ENCODE results near the gene CNNM2.

Gene CNNM2

DNA sequence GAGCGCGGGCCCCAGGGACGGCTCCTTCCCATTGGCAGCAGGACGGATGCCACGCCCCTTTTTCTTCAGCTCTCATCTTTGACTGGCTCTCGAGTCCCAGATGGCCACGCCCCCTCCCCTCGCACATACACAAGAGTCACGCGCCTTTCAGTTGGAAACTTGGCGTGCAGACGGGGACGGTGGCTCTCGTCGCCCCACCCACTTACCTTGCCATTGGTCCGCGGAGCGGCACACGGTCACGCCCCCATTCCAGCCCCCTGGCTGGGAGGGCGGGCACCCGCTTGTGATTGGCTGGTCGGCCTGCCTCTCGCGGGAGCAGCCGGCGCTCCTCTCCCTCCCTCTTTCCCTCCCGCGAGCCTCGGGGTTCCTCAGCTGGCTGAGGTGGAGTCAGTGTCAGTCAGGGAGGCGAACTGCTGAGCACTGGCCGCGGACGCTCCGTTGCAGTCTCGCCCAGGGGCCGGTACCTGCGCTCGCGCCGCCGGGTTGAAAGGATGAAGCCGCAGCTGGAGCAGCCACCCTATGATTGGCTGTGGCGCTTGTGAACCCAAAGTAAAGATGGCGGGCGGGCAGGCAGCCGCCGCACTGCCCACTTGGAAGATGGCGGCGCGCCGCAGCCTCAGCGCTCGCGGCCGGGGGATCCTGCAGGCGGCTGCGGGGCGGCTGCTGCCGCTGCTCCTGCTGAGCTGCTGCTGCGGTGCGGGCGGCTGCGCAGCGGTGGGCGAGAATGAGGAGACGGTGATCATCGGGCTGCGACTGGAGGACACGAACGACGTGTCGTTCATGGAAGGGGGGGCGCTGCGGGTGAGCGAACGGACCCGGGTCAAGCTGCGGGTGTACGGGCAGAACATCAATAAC is at the start of gene CNNM2:
CNNM2 (plus strand) TSS at position 333 of the 855 bp plus-strand sequence; CDS start at position 520, 187 bp downstream.
- peak; percentile 100 for DNase-seq (ENCODE audit: low read depth, low spot score)

DNA sequence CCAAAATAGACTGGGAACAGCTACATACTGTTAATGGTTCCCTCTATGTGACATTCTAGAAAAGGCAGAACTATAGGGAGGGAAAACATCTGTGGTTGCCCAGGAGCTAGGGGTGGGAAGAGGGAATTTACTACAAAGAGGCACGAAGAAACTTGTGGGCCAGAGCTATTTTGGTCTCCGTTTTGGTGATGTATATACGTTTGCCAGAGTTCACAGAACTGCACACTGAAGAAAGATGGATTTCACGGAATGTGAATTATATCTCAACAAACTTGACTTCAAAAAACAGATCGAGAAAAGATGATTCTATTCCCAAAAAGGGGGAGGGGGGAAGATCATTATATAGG is 49.2 kb upstream of the CNNM2 start:
- no peak for DNase-seq (ENCODE audit: low read depth, low spot score)

DNA sequence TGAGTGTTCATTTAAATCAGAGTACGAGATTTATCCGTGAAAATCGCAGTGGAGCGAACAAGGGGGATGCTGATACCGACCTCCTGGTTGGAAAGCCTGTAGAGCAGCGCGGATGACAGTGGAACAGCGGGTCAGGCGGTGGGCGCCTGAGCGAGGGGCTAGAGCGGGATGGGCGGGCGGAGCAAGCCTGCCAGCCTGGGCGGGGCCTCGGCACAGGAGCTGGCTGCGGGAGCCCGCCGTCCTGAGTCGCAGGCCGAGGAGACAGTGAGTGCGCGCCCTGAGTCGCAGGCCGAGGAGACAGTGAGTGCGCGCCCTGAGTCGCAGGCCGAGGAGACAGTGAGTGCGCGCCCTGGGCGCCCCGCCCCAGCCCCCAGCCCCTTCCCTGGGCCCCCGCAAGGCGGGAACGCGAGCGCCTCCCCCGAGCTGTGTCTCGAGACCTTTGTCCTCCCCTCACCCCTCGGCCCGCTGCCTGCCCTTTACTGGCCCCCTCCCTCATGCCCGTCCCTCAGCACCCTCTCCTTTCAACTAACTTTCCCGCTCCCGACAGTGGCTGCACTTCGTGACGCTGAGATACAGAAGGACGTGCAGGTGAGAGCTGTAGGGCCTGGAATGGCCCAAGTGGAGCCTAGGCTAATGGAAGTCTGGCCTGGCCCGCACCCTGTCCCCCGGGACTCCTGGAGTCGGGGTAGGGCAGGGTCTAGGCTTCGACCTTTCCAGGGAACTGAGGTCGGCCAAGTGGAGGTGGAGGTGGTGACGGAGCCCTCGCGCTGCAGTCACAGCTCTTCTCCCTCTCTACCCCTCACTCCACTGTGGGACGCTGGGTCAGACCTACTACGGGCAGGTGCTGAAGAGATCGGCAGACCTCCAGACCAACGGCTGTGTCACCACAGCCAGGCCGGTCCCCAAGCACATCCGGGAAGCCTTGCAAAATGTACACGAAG is 48.6 kb upstream of the CNNM2 start, which contains the start of gene AS3MT:
AS3MT (plus strand) TSS at position 213 of the 941 bp plus-strand sequence; CDS start at position 336, 123 bp downstream.
- peak; percentile 74 for DNase-seq (ENCODE audit: low read depth, low spot score)

DNA sequence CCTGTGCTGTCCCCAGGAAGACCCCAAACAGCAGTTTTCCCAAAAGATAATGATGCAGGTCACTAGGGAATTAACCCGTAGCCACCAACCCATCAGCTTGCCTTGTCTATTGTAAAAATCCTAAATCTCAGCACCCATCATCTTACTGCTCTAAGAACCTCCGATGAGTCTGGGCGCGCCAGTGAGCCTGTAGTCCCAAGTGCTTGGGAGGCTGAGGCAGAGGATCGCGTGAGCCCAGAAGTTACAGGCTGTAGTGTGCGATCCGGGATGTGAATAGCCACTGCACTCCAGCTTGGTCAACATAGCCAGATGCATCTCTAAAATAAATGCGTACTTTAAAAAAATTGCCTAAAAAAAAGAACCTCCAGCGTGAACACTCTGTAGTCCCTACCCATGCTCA is 47.9 kb upstream of the CNNM2 start:
- DNase-seq (ENCODE audit: low read depth, low spot score), result no peak

DNA sequence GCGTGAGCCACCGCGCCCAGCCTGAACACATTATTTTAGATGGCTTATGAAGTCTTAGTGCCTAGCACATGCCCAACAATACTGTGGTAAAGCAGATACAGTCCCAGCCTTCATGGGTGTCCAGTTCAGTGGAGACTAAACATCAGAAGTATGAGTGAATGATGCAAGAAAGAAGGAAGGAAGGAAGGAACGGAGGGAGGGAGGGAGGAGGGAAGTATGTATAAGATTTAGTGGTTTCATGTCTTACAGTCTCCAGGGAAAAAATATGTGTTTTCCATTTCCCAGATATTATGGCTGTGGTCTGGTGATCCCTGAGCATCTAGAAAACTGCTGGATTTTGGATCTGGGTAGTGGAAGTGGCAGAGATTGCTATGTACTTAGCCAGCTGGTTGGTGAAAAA is 45.9 kb upstream of the CNNM2 start:
- no peak for DNase-seq (ENCODE audit: low read depth, low spot score)

DNA sequence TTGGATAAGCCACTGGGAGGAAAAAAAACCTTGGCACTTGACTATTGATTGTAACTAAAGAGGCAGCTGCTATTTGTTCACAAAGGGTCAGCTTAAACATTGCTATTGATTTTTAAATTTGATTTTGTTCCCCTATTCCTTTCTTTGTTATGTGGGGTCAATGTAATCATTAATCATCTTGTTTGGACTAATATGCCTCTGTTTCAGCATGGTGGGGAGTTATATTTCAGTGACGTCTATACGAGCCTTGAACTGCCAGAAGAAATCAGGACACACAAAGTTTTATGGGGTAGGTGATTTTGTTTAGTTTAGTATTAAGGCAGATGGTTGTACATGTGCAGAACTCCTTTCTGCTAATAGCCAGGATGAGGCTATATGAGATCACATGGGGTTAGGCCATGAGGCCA is 41.3 kb upstream of the CNNM2 start:
- DNase-seq (ENCODE audit: low read depth, low spot score), result no peak

DNA sequence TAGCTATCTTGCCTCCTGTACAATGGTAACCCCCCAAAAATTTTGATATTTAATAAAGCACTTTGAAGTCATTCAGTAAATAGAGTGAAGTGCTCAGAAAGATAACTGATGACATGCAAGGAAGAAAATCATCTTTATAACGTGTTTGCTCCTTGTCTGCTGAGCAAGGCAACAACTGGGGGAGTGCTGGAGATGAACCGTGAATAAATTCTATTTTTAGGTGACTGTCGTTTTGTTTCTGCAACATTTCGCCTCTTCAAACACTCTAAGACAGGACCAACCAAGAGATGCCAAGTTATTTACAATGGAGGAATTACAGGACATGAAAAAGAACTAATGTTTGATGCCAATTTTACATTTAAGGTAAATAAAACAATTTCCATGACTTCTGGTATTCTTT is 39.5 kb upstream of the CNNM2 start:
- DNase-seq (ENCODE audit: low read depth, low spot score), result no peak

DNA sequence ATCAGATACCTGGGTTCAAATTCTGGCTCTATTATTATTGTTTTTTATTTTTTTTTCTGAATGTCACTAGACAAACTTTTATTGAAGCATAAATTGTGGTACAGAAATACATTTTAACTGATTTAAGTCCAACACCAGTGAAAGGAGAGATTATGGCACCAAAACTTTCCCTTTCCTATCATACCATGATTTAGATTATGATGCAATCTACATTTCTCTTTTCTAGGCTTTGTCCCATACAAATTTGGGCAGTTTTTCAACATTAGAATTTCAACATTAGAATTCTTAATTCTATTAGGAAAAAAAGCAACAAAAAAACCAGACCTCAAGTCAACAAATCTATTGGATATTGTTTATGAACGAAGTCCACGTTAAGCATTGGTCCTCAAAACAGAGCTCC is 37.8 kb upstream of the CNNM2 start:
- DNase-seq (ENCODE audit: low read depth, low spot score), result no peak

DNA sequence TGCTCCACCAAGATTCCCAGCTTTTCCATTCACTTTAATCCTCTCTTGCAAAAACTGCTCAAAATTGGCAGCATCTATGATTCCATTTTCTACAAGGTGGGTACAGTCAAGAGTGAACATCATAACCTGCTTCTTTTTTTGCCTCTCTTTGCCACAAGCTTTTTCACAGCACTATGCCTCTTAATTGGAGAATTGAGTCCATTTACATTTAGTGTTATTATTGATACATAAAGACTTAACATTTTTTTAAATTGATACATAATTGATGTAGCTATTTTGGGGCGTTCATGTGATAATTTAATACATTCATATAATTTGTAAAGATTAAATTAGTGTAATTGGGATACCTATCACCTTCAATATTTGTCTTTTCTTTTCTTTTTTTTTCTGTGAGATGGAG is 30.0 kb upstream of the CNNM2 start:
- DNase-seq (ENCODE audit: low read depth, low spot score), result no peak

DNA sequence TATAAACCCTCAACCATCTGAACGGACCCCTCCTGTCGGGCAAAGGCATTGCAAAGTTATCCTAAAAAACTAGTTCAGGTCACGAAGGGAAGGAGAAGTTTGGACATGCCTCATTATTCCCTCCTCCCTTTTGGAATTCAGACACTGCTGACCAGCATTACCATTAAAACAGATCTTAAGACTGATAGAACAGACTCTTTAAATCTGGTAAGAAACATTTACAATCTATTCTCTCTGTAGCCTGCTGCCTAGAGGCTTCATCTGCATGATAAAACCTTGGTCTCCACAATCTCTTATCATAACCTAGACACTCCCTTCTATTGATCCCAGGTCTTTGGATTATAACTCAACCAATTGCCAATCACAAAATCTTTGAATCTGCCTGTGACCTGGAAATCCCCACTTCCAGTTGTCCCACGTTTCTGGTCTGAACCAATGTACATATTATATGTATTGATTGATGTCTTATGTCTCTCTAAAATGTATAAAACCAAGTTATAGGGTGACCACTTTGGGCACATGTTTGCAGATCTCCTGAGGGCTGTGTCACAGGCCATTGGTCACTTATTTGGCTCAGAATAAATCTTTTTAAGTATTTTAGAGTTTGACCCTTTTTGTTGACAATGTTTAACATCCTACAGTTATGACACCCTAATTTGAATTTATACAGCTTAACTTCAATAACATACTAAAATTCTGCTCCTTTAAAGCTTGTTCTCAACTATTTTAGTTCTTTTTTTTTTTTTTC is 23.5 kb upstream of the CNNM2 start:
- DNase-seq (ENCODE audit: low read depth, low spot score), result no peak

DNA sequence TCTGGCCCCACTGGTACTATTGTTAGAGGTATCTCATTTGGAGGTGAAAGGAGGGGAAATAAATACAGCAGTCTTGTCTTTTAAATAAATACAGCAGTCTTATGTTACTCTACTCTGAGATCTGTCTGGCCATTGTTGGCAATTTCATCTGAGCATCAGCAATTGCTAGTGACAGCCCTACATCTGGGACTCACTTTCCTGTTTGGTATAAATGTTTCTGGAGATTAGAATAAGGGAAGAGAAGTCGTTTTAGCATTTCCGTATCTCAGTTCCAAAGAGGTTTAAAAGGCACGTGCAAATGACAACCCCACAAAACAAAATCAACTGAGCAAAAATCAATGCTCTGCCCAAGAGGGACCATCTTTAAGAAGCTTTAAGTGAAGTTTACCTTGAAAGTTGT is 18.1 kb upstream of the CNNM2 start:
- no peak for DNase-seq (ENCODE audit: low read depth, low spot score)

DNA sequence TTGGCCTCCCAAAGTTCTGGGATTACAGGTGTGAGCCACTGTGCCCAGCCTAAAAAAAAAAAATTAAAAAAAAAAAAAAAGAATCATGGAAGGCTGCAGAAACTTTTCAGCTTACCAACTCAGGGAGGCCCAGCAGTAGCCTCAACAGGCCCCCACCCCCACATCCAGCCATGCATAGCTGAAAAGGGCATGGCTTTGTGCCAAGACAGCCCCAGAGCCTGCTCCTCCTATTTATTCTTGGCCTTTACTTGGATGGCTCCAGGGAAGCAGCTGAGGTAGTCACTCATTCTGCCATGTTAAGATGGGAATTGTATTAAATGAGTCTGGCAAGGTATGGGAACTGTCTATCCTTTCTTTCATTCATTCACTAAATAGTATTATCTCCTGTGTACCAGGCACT is 13.7 kb upstream of the CNNM2 start:
- no peak for DNase-seq (ENCODE audit: low read depth, low spot score)

DNA sequence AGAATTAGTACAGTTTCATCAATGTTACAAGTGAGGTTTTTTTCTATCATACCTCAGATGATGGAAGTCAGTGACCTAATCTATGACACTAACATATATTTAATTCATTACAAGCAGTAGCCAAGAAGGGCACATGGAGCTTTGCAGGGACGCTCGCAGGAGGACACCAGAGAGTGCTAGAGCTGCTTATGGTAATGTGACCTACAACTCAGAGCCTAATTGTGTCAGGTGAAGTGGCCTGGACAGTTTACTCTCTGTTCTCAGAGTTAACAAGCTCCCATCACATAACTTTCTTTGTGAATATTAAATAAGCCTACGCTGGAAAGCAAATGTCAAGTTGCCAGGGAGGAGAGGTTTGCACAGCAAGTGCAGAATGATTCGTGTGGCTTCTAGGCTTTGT is 11.6 kb upstream of the CNNM2 start:
- no peak for DNase-seq (ENCODE audit: low read depth, low spot score)

DNA sequence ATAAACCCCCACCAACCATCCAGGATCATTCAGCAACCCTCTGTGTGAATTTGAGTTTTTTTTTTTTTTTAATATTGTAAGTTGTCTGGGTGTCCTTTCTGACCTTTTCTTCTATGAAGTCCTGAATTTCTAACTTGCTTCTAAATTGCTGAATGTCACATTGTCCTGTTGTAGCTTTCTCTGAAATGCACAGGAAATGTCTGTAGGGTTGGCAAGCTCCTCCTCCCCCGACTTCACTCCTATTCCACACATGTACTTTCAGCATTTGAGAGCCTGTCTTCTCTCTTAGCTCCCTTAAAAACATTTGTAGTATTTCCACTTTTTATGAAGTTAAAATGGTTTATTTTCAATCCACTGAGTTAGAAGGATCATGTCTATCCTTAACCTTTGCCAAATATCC is 3.3 kb upstream of the CNNM2 start:
- no peak for DNase-seq (ENCODE audit: low read depth, low spot score)

DNA sequence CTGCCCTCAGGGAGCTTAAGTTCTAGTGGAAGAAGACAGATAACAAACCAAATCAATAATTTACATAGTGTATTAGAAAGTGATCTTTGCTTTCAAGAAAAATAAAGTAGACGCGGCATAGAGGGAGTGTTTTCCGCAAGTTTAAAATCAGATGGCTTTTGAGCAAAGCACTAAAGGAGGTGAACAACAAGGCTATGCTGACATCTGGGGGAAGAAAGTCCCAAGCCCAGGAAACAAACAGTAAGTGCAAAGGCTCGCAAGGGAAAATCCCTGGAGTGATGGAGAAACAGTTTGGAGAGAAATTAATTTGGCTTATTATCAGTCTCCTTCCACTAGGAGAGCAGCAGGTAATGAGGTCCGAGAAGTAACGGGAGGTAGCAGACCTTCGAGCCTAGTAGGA is 1.9 kb upstream of the CNNM2 start:
- DNase-seq (ENCODE audit: low read depth, low spot score), result no peak

DNA sequence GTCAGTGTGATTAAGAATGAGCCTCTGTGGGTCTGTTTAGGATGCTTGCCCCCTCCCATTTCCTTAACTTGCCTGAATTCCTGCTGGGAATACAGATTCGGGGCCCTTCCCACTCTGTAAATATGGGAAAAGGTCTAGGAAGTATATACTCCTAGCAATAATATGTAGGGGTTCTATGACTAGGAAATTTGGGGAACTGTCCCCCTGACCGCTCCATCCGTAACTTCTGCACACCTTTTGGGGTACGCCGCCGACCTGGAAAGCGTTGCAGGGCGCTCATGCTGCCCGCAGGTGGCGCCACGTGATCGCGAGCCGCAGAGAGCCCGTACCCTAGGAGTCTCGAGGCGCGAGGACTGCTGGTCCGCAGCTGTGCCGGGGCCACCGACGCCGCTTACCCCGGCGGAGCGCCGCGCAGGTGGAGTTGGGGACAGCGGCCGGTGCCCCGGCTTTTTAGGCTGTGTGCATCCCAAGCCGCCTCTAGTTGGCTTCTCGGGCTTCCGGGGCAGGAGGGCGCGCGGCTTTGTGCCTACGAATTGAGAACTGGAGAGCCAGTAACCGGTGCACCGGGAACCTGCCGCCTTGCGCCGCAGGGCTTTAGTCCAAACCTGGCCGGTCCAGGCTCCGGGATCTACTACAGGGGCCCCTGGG is 656 bp upstream of the CNNM2 start:
- no peak for DNase-seq (ENCODE audit: low read depth, low spot score)

DNA sequence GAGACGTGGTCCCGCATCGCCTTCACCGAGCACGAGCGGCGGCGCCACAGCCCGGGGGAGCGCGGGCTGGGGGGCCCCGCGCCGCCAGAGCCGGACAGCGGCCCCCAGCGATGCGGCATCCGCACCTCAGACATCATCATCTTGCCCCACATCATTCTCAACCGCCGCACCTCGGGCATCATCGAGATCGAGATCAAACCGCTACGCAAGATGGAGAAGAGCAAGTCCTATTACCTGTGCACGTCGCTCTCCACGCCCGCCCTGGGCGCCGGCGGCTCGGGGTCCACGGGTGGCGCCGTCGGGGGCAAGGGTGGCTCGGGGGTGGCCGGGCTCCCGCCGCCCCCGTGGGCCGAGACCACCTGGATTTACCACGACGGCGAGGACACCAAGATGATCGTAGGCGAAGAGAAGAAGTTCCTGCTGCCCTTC is 737 bp downstream of the CNNM2 start:
- DNase-seq (ENCODE audit: low read depth, low spot score), result no peak

DNA sequence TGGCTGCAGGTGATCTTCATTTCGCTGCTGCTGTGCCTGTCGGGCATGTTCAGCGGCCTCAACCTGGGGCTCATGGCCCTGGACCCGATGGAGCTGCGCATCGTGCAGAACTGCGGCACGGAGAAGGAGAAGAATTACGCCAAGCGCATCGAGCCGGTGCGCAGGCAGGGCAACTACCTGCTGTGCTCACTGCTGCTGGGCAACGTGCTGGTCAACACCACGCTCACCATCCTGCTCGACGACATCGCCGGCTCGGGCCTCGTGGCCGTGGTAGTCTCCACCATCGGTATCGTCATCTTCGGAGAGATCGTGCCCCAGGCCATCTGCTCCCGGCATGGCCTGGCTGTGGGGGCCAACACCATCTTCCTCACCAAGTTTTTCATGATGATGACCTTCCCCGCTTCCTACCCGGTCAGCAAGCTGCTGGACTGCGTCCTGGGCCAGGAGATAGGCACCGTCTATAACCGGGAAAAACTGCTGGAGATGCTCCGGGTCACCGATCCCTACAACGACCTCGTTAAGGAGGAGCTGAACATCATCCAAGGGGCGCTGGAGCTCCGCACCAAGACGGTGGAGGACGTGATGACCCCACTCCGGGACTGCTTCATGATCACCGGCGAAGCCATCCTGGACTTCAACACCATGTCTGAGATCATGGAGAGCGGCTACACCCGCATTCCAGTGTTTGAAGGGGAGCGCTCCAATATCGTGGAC is 1.3 kb downstream of the CNNM2 start:
- peak; percentile 57 for DNase-seq (ENCODE audit: low read depth, low spot score)

DNA sequence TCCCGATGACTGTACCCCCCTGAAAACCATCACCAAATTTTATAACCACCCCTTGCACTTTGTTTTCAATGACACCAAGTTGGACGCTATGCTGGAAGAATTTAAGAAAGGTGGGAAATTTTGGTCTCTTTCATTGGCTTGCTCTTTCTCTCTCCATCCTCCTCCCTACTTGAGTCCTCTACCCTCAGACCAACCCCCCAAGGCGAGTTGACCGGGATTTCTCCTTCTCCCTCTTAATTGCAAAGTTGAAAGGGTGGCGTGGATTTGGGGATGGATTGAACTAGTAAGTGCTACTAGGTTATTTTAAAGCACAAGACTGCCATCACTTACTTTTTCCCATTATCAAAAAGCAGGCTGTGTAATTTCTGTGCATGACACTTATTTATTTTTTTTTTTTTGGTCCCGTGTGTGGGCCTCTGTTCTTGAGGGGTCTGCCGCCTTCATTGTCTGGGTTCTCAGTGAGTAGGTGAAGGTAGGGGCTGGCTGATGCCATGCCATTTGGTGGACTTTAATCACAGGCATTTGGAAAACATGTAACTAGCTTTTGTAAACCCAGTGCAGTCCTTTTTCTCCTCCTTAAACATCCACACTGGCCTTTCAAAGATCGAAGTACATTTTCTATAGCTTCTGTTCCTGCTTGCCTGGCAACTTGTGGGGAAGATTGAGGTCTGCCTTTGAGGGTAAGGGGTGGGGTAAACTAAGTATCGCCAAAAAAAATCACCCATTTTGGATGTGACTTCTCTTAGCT is 2.1 kb downstream of the CNNM2 start:
- DNase-seq (ENCODE audit: low read depth, low spot score), result peak; percentile 40

DNA sequence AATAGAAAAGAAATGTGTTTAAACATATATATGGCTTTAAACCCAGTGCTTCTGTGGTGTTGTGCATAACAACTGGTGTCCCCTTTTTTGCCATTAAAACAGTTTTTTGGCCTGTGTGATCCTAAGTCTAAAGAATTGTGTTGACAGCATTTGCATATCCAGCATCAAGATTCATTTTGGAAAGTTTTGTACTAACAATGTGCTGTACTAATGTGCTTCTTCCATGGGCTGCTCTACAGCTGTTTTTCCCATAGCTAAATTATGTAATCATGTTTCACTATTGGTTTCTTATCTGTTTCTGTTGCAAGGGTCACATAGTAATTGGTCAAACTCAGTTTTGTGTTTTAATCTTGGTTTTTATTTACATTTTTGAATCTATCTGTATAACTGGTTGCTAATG is 5.5 kb downstream of the CNNM2 start:
- DNase-seq (ENCODE audit: low read depth, low spot score), result no peak
